ENCODE data around the gene PITRM1.

Gene PITRM1

DNA sequence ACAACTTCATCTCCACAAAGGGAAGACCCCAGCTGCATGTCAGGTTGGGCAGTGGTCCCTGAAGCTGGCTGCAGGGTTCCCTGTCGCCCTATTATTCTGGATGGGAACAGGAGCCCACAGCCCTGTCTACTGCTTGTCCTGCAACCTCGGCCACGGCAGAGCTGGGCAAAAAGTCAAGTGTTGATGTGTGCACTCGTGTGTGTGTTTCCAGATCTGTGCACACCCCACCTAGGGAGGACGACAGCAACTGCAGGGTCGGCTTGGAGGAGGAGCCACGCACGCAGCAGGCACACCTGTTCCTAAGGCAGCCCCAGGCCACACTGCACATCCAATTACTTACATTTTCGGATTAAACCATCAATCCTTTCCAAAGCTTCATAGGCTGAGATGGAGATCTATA lies 23.6 kb downstream of the PITRM1 start:
- in situ Hi-C loops (cut with HindIII; ENCODE audit: low sequenced_read_pairs), result no loop called here
- TF ChIP-seq, protein P1, sequence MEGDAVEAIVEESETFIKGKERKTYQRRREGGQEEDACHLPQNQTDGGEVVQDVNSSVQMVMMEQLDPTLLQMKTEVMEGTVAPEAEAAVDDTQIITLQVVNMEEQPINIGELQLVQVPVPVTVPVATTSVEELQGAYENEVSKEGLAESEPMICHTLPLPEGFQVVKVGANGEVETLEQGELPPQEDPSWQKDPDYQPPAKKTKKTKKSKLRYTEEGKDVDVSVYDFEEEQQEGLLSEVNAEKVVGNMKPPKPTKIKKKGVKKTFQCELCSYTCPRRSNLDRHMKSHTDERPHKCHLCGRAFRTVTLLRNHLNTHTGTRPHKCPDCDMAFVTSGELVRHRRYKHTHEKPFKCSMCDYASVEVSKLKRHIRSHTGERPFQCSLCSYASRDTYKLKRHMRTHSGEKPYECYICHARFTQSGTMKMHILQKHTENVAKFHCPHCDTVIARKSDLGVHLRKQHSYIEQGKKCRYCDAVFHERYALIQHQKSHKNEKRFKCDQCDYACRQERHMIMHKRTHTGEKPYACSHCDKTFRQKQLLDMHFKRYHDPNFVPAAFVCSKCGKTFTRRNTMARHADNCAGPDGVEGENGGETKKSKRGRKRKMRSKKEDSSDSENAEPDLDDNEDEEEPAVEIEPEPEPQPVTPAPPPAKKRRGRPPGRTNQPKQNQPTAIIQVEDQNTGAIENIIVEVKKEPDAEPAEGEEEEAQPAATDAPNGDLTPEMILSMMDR (IDR thresholded peaks at IDR 0.05; ENCODE audit: low read depth, low read length, missing control alignments), result no peak

GRCh38 chr10:3148041-3148440 lies 24.5 kb downstream of the PITRM1 start:
- no peak overlapping the region for H3K4me3 ChIP-seq (ENCODE audit: low read depth, low read length)
- TF ChIP-seq, protein P1 (IDR thresholded peaks at IDR 0.05; ENCODE audit: low read depth, low read length, missing control alignments), result no peak
- DNase-seq (ENCODE audit: low read depth), result no peak
- in situ Hi-C loops (cut with HindIII; ENCODE audit: low sequenced_read_pairs), result no loop called here

More for the DNA sequence above, 23.6 kb downstream of the PITRM1 start:
- H3K4me3 ChIP-seq (ENCODE audit: low read depth, low read length), result no peak overlapping the region
- no peak for DNase-seq (ENCODE audit: low read depth)

- DNase-seq (ENCODE audit: low read depth), result no peak
- TF ChIP-seq, protein P1 (IDR thresholded peaks at IDR 0.05; ENCODE audit: low read depth, low read length, missing control alignments), result no peak
- in situ Hi-C loops (cut with HindIII; ENCODE audit: low sequenced_read_pairs), result no loop called here
- H3K4me3 ChIP-seq (ENCODE audit: low read depth, low read length), result no peak overlapping the region
Observed at GRCh38 chr10:3147117-3147820, 25.3 kb downstream of the PITRM1 start.

DNA sequence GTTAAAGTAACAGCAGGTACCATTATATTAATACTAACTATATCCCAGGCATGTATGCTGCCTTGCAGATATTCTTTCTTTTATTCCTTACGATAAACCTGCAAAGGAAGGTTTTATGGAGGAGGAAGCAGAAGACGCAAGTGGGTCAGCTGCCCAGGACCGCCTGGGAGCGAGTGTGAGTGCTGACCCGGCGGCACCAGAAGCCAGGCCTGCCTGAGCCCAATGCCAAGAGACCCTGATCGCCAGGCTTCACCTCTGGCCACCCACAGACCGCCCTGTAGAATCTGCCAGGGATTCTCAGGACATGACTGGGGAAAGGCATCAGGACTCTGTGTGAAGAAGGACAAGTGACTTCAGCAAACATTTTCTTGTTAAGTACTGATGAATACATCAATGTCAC lies 26.3 kb downstream of the PITRM1 start:
- no peak overlapping the region for H3K4me3 ChIP-seq (ENCODE audit: low read depth, low read length)
- TF ChIP-seq, protein P1 (IDR thresholded peaks at IDR 0.05; ENCODE audit: low read depth, low read length, missing control alignments), result no peak
- in situ Hi-C loops (cut with HindIII; ENCODE audit: low sequenced_read_pairs), result no loop called here
- no peak for DNase-seq (ENCODE audit: low read depth)

GRCh38 chr10:3145366-3145765 lies 27.2 kb downstream of the PITRM1 start:
- TF ChIP-seq, protein P1 (IDR thresholded peaks at IDR 0.05; ENCODE audit: low read depth, low read length, missing control alignments), result no peak
- no peak overlapping the region for H3K4me3 ChIP-seq (ENCODE audit: low read depth, low read length)
- DNase-seq (ENCODE audit: low read depth), result no peak
- in situ Hi-C loops (cut with HindIII; ENCODE audit: low sequenced_read_pairs), result no loop called here

DNA sequence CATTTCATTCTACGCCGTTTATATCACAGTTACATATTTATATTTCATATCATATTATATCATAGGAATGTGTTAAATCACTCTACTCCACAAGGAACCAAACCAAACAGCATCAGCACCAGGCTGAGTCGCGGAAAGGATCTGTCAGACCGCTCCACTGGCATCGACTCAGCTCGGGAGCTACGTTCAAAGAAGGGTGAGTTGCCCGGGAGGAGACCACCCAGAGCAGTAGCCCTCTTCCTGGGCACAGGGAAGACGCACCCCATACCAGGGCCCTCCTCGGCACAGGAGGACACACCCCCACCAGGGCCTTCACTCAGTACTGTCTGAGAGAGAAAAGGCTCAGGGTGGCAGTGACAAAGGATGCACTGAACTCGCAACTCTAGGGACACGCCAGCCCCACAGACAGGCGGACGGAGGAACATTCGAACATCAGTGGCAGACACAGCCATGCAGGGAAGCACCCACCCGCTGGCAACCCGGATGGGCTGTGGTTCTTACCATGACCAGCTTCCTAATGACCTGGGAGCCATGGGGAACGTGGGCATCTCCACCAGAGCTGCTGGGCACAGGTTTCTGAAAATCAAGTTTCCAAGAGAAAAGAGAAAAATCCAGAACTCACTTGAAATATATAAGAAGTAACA lies 28.7 kb downstream of the PITRM1 start:
- DNase-seq (ENCODE audit: low read depth), result no peak
- no peak overlapping the region for H3K4me3 ChIP-seq (ENCODE audit: low read depth, low read length)
- TF ChIP-seq, protein P1 (IDR thresholded peaks at IDR 0.05; ENCODE audit: low read depth, low read length, missing control alignments), result no peak
- in situ Hi-C loops (cut with HindIII; ENCODE audit: low sequenced_read_pairs), result no loop called here

Data from astrocyte of the cerebellum (primary cell).